Measurements from ENCODE around the gene ATRAID.

The ATRAID gene

DNA sequence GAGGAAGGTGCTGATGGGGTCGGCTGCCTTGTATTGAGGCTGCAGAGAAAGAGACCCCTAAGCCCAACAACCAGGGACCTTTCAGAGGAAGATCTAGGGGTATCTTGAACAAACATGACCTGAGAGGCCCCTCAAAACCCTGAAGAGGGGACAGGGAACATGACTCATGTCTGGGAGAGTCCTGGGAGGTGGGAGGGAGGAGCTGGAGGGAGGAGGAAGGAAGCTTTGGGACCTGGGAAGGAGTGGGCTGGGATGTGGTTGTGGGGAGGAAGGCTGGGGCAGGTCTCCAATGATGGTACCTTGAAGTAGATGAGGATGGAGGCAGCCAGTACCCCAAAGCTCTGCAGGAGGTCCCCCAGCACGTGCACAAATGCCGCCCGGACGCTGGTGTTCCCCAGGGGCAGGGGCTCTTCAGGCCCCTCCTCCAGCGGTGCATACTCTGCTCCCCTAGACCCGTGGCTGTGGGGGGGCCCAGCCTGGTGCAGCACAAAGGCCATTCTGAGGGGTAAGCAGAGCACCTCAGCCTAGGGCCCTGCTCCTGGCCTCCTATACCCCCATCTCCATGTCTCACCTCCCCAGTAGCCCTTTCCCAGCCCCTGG, 45.1 kb downstream of the ATRAID start:
- Histone ChIP-seq H3K9me2 (replicated peaks; ENCODE audit: control insufficient read depth, low read length) (no peaks in the 10 kb centered on the region), H3K27ac (ENCODE audit: low read depth, low read length) (no peak overlapping the region), H3K79me2 (ENCODE audit: control insufficient read depth, low read length) (no peaks in the 10 kb centered on the region), H3K4me1 (ENCODE audit: control insufficient read depth, low read length) (peaks cover 1% of the 10 kb centered on the region), H3K4me2 (ENCODE audit: low read length) (no peak overlapping the region), H3F3A (ENCODE audit: control insufficient read depth, insufficient read depth) (0 out of 2 replicates have a peak, but pooled peaks cover 4% of the 10 kb centered on the region), H3K4me3 (ENCODE audit: low read length) (no peak overlapping the region), H3K27me3 (ENCODE audit: control insufficient read depth, low read length) (peaks cover 30% of the 10 kb centered on the region), H4K20me1 (ENCODE audit: control insufficient read depth, insufficient read depth, low read depth, low read length) (no peaks in the 10 kb centered on the region), H3K36me3 (ENCODE audit: control insufficient read depth, low read length) (no peaks in the 10 kb centered on the region), H3K9me3 (ENCODE audit: control insufficient read depth, insufficient read depth, low read length) (no peaks in the 10 kb centered on the region)
- TF ChIP-seq, protein P1, sequence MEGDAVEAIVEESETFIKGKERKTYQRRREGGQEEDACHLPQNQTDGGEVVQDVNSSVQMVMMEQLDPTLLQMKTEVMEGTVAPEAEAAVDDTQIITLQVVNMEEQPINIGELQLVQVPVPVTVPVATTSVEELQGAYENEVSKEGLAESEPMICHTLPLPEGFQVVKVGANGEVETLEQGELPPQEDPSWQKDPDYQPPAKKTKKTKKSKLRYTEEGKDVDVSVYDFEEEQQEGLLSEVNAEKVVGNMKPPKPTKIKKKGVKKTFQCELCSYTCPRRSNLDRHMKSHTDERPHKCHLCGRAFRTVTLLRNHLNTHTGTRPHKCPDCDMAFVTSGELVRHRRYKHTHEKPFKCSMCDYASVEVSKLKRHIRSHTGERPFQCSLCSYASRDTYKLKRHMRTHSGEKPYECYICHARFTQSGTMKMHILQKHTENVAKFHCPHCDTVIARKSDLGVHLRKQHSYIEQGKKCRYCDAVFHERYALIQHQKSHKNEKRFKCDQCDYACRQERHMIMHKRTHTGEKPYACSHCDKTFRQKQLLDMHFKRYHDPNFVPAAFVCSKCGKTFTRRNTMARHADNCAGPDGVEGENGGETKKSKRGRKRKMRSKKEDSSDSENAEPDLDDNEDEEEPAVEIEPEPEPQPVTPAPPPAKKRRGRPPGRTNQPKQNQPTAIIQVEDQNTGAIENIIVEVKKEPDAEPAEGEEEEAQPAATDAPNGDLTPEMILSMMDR (IDR thresholded peaks at IDR 0.05; ENCODE audit: low read depth, low read length, poor library complexity, severe bottlenecking): no peak
- no peak for TF ChIP-seq EZH2phosphoT487 (IDR thresholded peaks at IDR 0.05; ENCODE audit: borderline replicate concordance, low read length)

GRCh38 chr2:27258051-27258450, 46.2 kb downstream of the ATRAID start:
- no peak overlapping the region for H3K4me3 ChIP-seq (ENCODE audit: low read length)
- no peaks in the 10 kb centered on the region for H3K9me2 ChIP-seq (replicated peaks; ENCODE audit: control insufficient read depth, low read length)
- no peaks in the 10 kb centered on the region for H3F3A ChIP-seq (ENCODE audit: control insufficient read depth, insufficient read depth)
- peaks cover 41% of the 10 kb centered on the region for H3K27me3 ChIP-seq (ENCODE audit: control insufficient read depth, low read length)
- no peak overlapping the region for H3K27ac ChIP-seq (ENCODE audit: low read depth, low read length)
- H3K4me1 ChIP-seq (ENCODE audit: control insufficient read depth, low read length): peaks cover 9% of the 10 kb centered on the region
- H4K20me1 ChIP-seq (ENCODE audit: control insufficient read depth, insufficient read depth, low read depth, low read length): no peaks in the 10 kb centered on the region
- H3K4me2 ChIP-seq (ENCODE audit: low read length): no peak overlapping the region
- no peak for TF ChIP-seq EZH2phosphoT487 (IDR thresholded peaks at IDR 0.05; ENCODE audit: borderline replicate concordance, low read length)
- TF ChIP-seq, protein P1 (IDR thresholded peaks at IDR 0.05; ENCODE audit: low read depth, low read length, poor library complexity, severe bottlenecking): no peak
- H3K9me3 ChIP-seq (ENCODE audit: control insufficient read depth, insufficient read depth, low read length): no peaks in the 10 kb centered on the region
- H3K79me2 ChIP-seq (ENCODE audit: control insufficient read depth, low read length): no peaks in the 10 kb centered on the region
- no peaks in the 10 kb centered on the region for H3K36me3 ChIP-seq (ENCODE audit: control insufficient read depth, low read length)

DNA sequence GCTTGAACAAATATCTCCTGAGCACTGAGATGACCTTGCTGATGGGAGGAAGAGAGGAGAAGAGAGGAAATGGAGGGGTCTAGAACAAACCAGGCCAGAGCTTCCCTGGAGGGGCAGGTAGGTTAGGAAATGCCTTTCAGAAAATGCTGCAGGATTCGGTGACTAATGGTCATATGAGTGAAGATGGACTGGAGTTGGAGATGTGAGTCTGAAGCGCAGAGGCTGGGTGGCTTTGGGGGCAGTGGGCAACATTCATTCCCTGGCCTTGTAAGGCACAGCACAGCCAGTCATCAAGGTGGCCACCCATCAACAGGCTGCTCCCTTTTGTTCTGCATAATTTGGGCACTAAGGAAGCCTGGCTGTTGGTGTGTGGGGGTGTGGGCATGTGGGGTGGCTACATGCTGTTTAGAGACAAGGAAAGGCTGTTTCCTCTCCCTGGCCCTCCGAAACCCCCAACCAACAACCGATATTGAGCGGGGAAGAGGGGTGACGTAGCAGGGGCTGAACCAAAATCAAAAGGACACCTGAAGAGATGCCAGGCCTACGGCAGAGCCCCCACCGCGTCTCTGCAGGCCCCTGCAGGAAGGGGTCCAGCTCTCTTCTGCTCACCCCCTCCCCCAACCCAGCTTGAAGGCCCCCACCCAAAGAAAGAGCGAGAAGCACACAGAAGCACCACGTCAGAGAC, 49.5 kb downstream of the ATRAID start:
- no peak overlapping the region for H3K4me2 ChIP-seq (ENCODE audit: low read length)

More for the DNA sequence above, 49.5 kb downstream of the ATRAID start:
- Histone ChIP-seq H3K4me3 (ENCODE audit: low read length) (no peak overlapping the region), H3K79me2 (ENCODE audit: control insufficient read depth, low read length) (no peaks in the 10 kb centered on the region), H4K20me1 (ENCODE audit: control insufficient read depth, insufficient read depth, low read depth, low read length) (no peaks in the 10 kb centered on the region), H3K36me3 (ENCODE audit: control insufficient read depth, low read length) (no peaks in the 10 kb centered on the region), H3K27me3 (ENCODE audit: control insufficient read depth, low read length) (peaks cover 69% of the 10 kb centered on the region), H3K27ac (ENCODE audit: low read depth, low read length) (no peak overlapping the region), H3F3A (ENCODE audit: control insufficient read depth, insufficient read depth) (no peaks in the 10 kb centered on the region), H3K9me3 (ENCODE audit: control insufficient read depth, insufficient read depth, low read length) (no peaks in the 10 kb centered on the region), H3K9me2 (replicated peaks; ENCODE audit: control insufficient read depth, low read length) (no peaks in the 10 kb centered on the region), H3K4me1 (ENCODE audit: control insufficient read depth, low read length) (peaks cover 33% of the 10 kb centered on the region)
- TF ChIP-seq, protein P1 (IDR thresholded peaks at IDR 0.05; ENCODE audit: low read depth, low read length, poor library complexity, severe bottlenecking): no peak
- TF ChIP-seq EZH2phosphoT487 (IDR thresholded peaks at IDR 0.05; ENCODE audit: borderline replicate concordance, low read length): no peak

All from DOHH2 (cell line).